Frontal cortex (tissue), 4 donors: ENCODE data around the gene AK8. TPM values are rescaled to one million over a fixed set of nuclear protein-coding genes. Genes with fewer than 3 reads are reported as not detected.
"Not testable (repeated sequence)": the region's sequence is repeated elsewhere in the genome, so short reads cannot be mapped to it uniquely, and the experiment has no call there.

Source experiments
- DNase-seq, 2 donors: peaks; one replicate each; pipeline ENCODE4 v3.0.0; 2012; ENCODE audit warnings: low spot score in 2 of 2
- FAIRE-seq: peaks from 2 replicates; lab custom pipeline; 2012; peaks lifted over from hg19 to GRCh38; lab: Jason Lieb, UNC
- total RNA-seq: library from RNA; depleted of rRNA; stranded (reverse); fragments of >200 nt; gene quantifications from one replicate; pipeline ENCODE4 v1.2.3, GENCODE V29; 2014
- donor health status: control.
- donor health status: control.
- donor health status: control.

The AK8 gene
- total RNA-seq, 1 donor from 2014 or later: 1.2 TPM

GRCh38 chr9:132780230-132781007 is 97.7 kb downstream of the AK8 start:
- no peak for FAIRE-seq
- no peak for DNase-seq

DNA sequence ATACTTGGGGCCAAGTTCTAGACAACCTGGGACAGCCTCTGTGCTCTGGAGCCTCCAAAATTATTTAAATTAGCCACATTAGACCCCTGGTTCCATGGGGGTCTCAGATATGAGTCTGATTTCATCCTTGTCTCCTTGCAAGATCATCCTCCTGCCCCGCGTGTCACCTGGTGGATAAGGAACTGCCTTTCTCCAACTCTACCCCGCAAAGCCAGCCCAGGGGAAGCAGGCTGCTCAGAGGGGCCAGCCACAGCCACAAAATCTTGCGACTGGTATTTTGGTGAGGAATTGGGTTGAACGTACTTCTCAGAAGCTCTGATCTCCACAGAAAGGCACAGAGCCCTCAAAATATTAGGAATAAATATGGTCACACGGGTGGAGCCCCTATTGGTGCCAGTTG is 101.2 kb downstream of the AK8 start:
- FAIRE-seq: no peak
- DNase-seq: no peak

DNA sequence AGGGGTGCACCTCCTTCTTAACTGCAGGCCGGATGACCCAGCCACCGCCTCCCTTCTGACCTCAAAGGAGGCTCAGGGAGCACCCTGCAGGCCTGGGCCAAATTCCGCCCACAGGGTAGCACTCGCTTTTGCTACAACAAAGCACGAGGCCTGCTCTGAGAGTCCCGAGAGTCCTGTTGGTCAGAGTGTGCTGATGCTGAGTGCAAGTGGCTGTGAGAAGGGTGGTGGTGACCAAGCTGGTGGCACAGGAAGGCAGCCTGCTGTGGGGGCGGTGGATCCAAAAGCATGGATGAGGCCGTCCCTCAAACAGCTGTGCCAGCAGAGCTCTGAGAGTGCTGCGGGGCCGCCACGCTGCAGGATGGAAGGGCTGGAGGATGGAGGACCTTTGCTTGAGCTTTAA is 101.8 kb downstream of the AK8 start:
- no peak for FAIRE-seq
- DNase-seq: no peak

GRCh38 chr9:132775720-132776119 is 102.4 kb downstream of the AK8 start:
- FAIRE-seq: no peak
- DNase-seq: no peak

GRCh38 chr9:132774886-132775285 is 103.2 kb downstream of the AK8 start:
- FAIRE-seq (no peak), DNase-seq (no peak)

GRCh38 chr9:132773764-132774339 is 104.2 kb downstream of the AK8 start:
- FAIRE-seq (no peak), DNase-seq (no peak)

DNA sequence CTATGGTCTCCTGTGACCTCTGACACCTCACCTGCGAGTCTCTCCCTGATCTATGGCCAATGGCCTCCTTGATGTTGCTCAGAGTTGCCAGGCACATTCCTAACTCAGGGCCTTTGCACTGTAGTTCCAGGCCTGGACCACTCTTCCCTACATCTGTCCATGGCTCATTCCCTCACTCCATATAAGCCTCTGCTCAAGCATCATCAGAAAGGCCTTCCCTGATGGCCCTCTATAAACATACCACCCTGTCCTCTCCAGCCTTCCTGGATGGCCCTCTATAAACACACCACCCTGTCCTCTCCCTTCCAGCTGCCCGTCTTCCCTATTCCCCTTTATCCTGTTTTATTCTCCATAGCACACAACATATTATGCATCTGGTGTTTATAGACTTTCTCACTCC is 105.0 kb downstream of the AK8 start:
- DNase-seq (no peak), FAIRE-seq (no peak)

DNA sequence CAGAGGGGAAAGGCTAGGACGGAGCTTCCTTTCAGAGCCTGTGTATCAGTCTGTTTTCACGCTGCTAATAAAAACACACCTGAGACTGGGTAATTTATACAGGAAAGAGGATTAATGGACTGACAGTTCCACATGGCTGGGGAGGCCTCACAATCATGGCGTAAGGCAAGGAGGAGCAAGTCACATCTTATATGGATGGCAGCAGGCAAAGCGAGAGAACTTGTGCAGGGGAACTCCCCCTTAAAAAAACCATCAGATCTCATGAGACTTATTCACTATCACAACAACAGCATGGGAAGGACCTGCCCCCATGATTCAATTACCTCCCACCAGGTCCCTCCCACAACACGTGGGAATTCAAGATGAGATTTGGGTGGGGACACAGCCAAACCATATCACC is 106.3 kb downstream of the AK8 start:
- not testable (repeated sequence) for FAIRE-seq, DNase-seq

DNA sequence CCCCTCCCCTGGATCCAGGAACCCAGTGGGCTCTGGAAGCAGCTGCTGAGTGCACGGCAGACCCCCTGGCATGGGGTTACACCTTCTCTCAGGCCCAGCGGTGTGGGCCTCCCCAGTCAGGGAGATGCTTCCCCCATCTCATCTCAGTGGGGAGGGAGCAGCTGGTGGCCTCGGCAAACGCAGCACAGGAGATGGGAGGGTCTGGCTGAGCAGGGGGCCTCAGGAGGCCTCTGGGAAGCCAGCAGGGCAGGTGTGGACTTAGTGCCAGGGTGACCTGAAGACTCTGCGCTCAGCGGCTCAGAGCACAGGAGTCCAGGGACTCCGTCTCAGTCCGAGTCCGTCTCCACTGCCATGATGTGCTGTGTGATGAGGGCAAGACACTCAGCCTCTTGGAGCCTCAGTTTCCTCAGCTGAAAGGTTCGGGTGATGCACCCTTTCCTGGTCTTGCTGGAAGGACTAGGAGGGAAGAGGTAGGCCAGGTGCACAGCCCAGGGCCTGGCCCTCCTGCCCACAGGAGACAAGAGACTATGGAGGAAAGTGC is 107.2 kb downstream of the AK8 start:
- DNase-seq (no peak), FAIRE-seq (no peak)

DNA sequence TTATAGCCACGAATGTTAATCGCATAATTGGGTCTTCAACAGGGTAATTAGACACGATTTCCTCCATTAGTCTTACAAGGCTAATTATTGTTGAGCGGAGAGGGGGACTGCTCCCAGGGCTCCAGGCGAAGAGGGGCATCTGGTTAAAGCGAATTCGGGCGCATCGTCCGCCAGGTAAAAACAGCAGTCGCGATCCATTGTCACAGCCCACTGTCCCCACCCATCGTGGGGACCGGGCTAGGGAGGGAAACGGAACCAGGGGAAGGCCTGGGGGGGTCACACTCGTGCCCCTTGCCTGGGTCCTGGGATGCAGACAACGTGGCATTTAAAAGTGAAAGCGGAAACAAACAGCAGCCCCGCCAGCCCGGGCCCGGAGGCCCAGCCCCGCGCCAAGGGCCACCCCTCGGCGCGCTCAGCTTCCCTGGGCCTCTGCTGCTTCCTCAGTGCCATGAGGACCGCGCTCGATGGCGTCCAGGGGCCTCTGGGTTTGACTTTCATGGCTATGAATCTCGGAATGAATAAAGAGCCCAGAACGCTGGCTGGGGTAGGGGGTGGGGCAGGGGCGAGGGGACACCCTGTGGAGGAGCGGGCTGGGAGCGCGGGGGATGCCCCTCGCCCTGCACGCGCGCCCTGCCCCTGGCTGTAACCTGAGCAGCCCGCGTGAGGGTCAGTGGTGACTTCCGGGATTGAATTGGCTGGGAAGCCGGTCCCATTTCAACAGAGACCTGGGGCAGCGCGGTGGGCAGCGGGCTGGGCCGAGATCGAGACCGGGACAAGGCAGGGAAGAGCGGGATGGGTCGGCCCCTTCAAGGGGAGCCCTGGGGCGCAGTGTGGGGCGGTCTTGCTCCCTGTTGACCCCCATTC is 107.9 kb downstream of the AK8 start:
- FAIRE-seq: no peak

DNA sequence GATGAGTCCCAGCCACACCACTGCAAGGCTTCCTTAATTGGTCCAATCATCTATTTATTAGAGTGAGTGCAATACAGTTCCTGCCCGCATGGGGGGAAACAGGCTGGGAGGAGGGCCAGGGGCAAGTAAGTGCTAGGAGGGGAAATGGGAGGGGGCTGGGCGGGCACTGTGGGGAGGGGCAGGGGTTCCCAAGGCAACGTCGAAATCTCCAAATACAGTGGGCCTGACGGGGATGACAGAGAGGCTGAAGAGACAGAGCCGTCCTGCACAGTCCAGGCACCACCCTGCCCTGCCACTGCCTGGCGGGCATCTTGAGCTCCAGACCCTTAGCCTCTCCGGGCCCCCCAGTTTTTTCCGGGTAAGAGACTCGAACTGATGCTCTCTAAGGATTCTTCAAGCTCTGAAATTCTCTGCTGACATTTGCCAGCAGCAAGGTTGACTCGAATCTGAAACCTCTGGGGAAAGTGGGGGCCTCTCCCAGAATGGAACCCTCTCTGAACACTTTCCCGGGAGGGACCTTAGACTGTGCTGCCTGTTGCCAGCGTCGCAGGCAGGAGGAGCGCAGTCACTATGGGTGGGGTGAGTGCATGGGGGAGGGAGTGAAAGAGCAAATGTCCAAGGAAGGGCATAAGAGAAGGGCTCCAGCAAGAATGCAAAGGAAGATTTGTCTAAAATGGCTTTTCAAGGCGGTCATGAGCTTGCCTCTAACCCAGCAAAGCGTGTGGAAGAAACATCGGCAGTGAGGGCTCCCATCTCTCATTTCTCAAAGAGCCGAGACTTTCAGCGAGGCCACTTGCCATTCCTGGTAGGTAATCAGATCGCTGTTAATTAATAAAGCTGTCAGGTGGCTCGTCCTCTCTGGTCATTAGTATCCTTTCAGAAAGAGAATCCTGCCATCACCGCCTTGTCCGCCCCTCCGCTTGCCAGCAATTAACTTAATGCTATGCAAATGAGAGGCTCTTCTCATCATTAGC is 108.9 kb downstream of the AK8 start:
- DNase-seq (peak; percentile 20 to 32), FAIRE-seq (no peak)

More for the DNA sequence above, 107.9 kb downstream of the AK8 start:
- DNase-seq: peak; percentile 41 to 63

- no peak for DNase-seq
- FAIRE-seq: no peak
These were observed 114.5 kb downstream of the AK8 start for GRCh38 chr9:132763574-132763973.

- DNase-seq (no peak), FAIRE-seq (no peak)
These were observed 115.2 kb downstream of the AK8 start for GRCh38 chr9:132762896-132763295.

DNA sequence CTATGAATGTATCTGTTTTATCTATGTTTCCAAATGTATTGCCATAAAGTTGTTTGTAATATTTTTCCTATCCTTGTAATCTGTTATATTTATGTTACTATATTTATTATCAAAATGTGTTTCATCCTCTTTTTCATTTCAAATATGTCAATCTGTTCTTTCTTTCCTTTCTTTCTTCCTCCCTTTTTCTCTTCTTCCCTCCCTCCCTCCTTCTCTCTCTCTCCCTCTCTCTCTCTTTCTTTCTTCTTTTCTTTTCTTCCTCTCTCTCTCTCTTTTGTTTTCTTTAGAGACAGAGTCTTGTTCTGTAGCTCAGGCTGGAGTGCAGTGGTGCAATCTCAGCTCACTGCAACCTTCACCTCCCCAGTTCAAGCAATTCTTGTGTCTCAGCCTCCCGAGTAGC is 116.5 kb downstream of the AK8 start:
- DNase-seq (no peak), FAIRE-seq (no peak)

- FAIRE-seq (no peak), DNase-seq (no peak)
These were observed 118.0 kb downstream of the AK8 start for GRCh38 chr9:132760057-132760456.

GRCh38 chr9:132757016-132757415 is 121.1 kb downstream of the AK8 start:
- no peak for FAIRE-seq
- no peak for DNase-seq

GRCh38 chr9:132756214-132756845 is 121.8 kb downstream of the AK8 start:
- DNase-seq: no peak
- no peak for FAIRE-seq

DNA sequence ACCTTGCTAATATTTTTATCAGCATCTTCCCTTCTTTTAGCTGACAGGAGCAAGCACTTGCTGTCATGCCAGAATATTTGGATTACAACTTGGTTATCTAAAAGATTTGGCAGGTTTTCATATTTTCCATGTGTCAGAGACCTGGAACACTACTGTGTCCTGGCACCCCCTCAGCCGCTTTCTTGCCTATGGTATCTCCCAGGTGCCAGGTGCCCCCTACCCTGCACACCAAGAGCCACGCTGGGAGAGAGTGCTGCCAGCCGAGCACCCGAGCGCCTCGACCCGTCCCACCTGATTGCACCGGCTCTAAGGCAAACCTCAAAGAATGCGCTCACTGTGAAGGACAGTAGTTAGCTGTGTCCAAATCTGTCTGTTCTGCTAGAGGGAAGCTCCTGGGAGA is 123.0 kb downstream of the AK8 start:
- DNase-seq (no peak), FAIRE-seq (no peak)

- DNase-seq: no peak
- FAIRE-seq: no peak
These were observed 123.8 kb downstream of the AK8 start for GRCh38 chr9:132754236-132754635.
